Activated CD8-positive, alpha-beta memory T cell treated with anti-CD3 and anti-CD28 coated beads for 36 hours (primary cell): Measurements from ENCODE around the gene CAMTA1. TPM values are rescaled to one million over a fixed set of nuclear protein-coding genes. Genes with fewer than 3 reads are reported as not detected.
"Not testable (repeated sequence)": the region's sequence is repeated elsewhere in the genome, so short reads cannot be mapped to it uniquely, and the experiment has no call there.

ENCODE experiments used
- CTCF ChIA-PET: fragments of 350-600 bp; sonication (Branson Sonifier 250); formaldehyde crosslinking; loops from one replicate; lab custom pipeline; 2021; ENCODE audit warnings: antibody characterized with exemption; lab: Charles Lee
- POLR2A ChIA-PET: fragments of 350-600 bp; sonication (Branson Sonifier 250); formaldehyde crosslinking; loops from one replicate; lab custom pipeline; 2021; ENCODE audit warnings: antibody characterized with exemption; lab: Charles Lee
- total RNA-seq, 2 experiments: library from RNA; stranded (reverse); gene quantifications; one replicate each; pipeline ENCODE4 v1.2.3, GENCODE V29; 2021

CAMTA1 gene
- total RNA-seq, 2 experiments from 2014 or later = 66.5 to 72.5 TPM

DNA sequence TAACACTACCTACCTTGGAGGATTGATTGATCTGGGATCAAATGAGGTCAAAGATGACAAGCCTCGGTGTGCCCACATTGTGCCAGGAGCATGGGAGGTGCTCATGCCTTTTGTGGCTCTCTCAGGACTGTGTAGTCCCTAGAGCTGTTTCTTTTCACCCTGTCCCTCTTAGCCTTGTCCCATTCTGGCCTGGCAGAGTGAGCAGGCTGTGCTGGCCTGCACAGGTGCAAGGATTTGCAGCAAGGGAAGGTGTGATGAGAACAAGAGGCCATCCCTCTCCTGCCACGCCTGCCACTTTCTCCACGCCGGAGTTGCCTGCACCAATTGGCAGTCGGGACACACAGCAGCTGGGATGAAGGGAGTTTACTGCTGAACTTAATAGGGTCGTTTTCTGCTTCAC, 575.3 kb downstream of the CAMTA1 start:
- ChIA-PET POLR2A (no interaction called here), CTCF (no interaction called here)

DNA sequence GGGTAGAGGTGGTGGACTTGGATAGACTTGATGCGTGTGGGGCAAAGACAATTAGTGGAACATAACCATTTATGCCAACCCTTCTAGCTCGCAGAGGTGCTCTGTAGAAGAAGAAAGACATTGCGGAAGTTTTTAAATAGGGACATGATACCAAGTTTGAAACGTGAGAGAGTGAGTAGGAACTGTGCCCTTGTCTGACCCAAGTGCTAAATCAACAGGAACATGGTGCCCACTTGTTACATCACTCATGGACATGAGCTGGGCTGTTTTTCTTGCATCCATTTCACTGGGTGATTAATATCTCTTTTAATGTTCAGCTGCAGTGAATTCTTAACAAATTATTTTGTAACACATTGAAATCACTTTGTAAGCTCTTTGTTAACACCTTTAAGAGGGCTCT, 577.7 kb downstream of the CAMTA1 start:
- POLR2A ChIA-PET = no interaction called here
- CTCF ChIA-PET = no interaction called here

DNA sequence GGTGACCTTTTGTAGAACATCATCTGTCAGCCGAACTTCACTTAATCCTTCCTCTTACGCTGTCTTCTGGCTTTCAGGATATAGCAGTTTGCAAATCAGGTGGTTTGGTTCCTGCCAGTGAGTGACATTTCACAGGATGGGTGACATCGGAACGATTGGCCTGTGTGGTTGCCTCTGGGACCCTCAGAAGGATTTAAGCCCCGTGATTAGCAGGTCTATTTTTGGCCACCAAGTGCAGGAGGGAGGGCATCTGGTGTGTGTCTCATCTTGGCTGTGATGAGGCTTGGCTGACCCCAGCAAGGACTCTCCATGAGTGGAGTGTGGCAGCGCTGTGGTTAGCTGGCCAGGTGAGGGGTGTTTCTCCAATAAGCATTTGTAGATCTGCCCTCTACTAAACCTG, 578.2 kb downstream of the CAMTA1 start:
- CTCF ChIA-PET = no interaction called here
- POLR2A ChIA-PET = no interaction called here

DNA sequence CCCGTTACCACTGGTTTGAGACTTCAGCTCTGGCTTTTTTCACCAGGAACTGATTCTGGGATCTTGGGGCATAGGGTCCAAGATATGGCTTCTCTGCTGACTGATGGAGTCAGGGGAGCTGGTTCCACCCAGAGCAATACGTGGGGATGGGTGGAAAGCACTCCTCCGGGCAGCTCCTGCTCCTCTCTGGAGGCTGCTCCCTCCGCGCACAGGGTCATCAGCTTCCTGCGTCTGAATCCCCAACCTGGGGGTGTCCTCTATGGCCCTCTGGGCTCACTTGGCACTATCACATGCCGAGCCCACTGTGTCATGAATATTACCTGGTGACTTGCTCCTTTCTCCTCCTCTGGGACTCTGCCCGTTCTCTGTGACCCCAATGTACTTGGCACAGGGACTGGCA, 580.5 kb downstream of the CAMTA1 start:
- CTCF ChIA-PET = no interaction called here

DNA sequence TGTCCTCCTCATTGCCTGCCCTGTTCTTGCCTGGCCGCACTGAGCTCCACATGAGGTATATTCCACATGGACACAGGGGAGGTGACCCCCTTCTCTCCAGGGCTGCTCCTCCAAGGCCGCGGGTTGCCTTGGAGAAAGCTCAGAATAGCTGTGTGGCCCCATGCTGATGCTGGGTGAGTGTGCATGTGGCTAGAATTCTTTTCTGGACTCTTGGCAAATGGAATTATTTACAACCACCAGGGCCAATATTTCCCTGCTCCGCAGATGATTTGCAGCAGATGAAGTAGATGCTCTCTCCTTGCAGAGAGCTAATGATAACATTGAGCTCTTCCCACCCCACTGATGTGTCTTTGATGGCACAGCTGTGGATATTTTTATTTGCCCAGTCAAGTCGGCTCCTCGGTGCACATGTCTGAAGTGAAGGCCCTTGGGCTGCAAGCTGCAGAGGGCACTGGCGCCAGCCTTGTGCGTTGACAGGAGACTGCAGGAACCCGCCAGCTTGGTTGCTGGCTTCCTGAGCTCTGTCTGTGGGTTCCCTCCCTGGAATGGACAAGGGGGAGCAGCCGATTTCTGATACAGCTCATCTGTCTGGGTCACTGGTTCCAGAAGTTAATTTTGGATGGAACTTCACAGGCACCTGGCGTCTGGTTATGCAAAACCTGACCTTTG, 581.2 kb downstream of the CAMTA1 start:
- ChIA-PET POLR2A (no interaction called here), CTCF (no interaction called here)

More for the DNA sequence above, 580.5 kb downstream of the CAMTA1 start:
- POLR2A ChIA-PET = no interaction called here

DNA sequence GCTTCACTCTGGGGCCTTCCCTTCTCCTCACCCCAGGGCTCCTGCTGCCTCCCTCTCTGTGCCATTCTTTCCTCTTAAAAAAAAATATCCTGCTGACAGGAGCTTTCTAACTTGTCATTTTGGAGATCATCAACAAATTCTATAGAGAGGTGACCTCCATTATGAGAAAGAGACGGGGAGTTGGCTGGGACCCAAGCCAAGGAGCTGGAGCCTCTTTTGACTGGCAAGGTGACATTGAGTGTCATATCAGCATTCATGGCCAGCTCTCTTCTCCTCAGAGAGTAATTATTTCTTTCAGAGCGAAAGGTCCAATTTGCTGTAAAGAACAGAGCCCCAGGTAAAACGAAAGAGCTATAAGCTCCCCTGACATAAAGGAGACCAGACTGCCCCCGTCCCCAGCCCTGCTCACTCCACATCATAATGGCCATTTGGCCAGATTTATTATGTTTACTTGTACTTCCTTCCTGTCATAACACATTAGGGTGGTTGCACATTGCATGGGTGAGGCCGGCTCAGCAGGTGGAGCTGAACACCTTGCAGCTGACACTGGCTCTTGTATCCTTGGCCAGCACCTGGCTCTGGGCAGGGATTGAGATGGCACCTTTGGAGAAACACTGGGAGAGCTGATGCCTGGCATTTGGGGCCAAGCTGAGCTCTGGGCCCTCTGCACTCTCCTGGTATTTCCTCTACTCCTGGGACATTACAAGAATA, 581.9 kb downstream of the CAMTA1 start:
- POLR2A ChIA-PET = no interaction called here
- CTCF ChIA-PET = no interaction called here

DNA sequence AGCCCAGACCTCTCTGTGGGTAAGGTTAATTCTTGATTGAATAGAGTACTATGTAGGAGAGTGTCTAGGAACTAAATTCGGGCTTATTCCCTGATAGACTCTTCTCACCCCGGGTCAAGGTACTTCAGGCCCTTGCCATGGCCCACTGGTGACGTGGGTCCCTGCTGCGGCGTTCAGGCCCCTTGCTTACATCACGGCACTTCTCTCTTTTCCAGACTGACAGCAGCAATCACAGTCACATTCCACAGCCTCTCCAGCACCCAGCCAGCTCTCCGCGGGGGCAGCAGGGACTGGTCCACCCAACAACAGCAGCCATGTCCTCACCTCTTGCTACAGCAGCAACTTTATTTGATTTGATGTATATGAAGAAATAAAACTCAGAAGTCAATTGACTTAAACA, 584.6 kb downstream of the CAMTA1 start:
- ChIA-PET POLR2A (interaction anchor here (0.6 kb wide), 1 partner anchor 398 kb away, joined by 4 read pairs; no protein-coding TSS in a partner anchor), CTCF (no interaction called here)

DNA sequence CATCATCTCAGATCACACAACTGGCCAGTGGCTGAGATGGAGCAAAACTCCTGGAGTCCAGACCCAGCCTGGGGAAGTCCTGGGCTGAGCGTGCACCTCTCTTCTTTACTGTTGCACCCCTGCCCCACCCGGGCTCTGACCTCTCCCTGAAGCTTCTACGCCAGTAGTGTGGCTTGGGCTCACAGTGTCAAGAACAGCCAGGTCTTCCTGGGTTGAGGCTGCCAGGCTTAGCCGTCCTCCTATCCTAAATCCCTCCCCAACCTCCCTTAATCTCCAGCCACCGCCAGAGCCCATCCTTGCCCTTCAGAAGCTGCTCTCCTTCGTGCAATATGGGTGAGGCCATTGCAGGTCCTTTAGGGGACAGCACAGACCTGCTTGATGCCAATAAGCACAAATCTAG, 586.7 kb downstream of the CAMTA1 start:
- POLR2A ChIA-PET = no interaction called here
- CTCF ChIA-PET = no interaction called here

DNA sequence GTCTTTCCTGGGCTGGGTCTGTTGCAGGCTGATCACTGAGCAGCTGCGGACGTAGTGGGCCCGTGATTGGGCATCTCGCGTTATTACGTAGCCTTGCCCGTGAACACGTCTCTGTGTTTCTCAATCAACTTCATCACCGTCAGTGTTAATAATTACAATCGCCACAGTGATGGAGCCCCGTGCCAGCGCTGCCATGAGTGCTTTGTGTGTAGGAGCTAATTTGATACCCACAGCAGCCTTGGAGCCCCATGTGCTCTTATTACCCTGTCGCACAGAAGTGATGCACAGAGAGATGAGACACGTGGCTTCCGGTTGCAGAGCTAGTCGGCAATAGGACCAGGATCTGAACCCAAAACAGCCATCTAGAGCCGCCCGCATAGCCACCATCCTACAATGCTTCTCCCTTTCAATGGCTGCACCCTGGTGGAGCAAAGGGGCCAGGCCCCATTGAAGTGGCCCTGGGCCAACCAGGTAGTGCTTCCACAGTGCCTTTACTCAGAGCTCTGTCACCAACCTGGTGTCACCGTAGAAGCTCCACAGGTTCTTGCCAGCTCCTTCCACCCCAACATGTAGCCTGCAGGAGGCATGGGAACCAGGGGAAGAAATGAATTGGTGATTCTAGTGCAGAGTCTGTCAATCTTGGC, 587.3 kb downstream of the CAMTA1 start:
- ChIA-PET POLR2A (no interaction called here), CTCF (no interaction called here)

DNA sequence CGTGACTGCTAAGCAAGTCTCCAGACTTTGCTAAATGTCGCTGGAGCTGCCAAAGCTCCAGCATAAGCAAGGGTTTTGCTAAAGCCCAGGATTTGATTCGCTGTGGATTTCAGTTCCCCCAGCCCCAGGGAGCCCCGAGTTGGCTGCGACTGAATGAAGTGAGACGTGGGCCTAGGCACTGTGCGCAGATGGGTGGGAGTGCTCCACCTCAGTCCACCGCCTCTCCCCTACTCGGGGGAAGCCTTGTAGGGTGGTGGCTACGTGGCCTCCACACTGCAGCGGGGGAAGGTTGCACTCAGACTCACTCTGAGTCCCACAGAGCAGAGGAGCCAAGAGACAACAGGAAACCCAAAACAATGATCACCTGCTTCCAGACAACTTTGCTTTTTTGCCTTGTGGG, 588.0 kb downstream of the CAMTA1 start:
- CTCF ChIA-PET = no interaction called here
- POLR2A ChIA-PET = no interaction called here

DNA sequence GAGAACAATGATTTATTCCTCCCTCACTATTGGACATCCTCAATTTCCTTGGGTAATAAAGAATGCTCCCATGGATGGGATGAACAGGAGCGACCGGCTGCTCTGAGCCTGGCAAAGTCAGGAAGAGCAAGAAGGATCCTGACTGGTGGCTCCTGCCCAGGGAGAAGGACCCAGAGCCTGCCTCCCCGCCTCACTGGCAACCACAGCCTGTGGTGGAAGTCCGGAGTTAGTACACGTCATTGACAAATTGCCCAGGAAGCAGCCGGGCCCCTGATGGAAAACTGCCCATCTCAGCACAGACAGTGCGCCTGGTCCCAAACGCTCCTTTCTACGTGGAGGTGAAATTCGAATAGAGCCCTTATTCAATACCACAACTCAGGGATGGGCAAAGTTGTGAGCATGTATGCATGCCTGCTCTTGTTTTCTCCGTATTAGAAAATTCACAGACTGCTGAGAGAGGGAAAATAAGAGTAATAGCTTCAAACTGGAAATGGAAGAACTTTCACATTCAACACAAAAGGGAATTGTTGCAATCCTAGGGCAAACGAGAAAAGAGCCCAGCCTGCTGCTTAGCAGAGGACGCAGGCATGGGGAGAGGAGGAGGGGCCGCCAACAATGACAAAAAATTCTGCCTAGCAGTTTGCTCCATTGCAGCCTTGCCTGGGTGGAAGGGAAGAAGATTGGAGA, 588.8 kb downstream of the CAMTA1 start:
- CTCF ChIA-PET = no interaction called here
- POLR2A ChIA-PET = no interaction called here

DNA sequence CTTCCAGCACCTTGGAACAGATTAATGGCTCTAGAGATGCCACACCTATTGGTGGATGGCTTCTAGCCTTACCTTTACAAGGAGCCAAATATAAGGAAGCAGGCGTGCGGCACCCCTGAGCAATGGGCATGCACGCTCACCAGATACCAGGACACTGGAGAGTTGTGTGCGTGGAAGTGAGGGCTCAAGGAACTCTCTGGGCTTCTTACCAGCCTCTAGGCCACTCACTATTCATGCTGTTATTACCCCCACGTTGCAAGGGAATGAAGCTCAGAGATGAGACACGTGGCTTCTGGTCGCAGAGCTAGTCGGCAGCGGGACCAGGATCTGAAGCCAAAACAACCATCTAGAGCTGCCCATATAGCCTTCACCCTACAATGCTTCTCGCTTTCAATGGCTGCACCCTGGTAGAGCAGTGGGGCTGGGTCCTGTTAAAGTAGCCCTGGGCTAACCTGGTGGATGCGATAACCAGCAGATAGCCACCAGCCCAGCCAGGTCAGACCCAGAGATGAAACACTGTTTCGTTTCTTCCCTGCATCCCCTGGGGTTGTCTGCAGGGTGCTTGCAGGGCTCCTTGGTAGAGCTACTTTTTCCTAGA, 589.4 kb downstream of the CAMTA1 start:
- POLR2A ChIA-PET = no interaction called here
- CTCF ChIA-PET = no interaction called here

DNA sequence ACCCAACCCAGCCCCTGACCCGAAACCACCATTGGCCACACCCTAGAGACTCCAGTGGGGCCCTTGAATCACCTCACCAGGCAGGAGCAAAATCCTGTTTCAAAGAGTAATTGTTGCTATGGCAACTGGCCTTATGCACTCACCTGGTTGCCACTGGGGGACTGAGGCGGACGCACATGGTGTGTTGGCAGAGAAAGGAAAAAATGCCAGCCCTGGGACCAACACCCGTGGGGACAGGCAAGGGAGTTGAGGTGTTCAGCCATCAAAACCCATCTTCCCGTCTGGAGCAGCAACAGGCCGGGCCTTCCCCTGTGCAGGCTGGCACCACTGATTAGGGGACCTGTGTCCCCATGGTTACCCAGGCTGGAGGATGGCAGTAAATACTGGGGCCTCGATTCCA, 590.1 kb downstream of the CAMTA1 start:
- ChIA-PET CTCF (no interaction called here), POLR2A (no interaction called here)

DNA sequence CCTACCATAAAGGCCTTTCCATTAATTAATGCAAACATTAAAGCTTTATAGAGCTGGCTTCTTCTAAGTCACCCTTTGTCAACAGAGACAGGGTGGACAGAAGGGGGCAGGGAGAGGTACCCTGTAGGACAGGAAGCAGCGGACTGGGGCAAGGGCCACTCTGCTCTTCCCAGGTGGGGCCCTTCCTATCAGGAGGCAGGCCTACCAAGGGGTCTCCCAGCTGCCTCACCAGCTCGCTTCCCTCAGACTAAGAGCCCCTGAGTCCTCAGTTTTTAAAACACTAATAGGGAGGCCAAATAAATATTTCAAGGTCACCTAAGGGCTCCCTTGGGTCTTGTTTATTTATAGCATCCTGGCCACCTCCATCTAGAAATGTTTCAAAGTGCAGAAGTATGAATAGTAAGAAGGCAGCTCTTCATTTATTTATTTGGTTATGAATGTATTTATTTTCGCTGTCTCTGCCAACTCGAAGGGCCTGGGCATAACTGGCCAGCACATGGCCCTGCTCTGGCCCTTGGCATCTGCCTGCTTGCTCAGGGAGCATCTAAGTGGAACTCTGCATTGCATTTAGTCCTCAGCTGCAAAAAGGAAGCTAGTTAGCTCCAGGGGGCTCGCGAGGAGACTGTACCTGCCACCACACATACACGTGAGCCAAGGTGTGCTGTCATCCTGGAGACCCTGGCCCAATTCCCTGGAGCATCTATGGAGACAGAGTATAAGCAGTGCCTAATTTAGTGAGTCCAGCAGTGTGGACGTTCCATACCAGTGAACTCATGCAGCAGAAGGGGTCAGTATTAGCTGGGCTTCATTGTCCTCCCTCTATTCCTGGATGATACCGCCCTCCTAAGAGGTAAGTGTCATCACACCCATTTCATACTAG, 590.8 kb downstream of the CAMTA1 start:
- ChIA-PET CTCF (no interaction called here), POLR2A (no interaction called here)

DNA sequence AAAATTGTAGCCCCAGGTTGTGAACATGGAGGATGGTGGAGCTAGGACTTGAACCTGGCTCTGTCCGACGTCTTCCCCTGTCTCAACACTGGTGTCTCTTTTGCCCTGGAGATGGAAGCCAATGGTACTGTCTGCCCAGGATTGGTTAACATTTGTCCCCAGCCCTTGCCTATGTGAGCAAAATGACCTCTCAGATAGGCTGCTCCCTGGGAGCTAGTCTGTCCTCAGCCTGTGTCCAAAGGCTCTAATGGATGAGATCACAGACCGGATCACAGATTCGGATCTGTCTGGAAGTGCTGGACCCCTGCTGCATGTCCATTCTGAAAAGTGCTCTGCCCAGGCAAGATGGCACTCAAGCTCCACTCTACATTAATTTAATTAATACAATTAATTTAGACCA, 591.4 kb downstream of the CAMTA1 start:
- CTCF ChIA-PET = no interaction called here
- POLR2A ChIA-PET = no interaction called here

DNA sequence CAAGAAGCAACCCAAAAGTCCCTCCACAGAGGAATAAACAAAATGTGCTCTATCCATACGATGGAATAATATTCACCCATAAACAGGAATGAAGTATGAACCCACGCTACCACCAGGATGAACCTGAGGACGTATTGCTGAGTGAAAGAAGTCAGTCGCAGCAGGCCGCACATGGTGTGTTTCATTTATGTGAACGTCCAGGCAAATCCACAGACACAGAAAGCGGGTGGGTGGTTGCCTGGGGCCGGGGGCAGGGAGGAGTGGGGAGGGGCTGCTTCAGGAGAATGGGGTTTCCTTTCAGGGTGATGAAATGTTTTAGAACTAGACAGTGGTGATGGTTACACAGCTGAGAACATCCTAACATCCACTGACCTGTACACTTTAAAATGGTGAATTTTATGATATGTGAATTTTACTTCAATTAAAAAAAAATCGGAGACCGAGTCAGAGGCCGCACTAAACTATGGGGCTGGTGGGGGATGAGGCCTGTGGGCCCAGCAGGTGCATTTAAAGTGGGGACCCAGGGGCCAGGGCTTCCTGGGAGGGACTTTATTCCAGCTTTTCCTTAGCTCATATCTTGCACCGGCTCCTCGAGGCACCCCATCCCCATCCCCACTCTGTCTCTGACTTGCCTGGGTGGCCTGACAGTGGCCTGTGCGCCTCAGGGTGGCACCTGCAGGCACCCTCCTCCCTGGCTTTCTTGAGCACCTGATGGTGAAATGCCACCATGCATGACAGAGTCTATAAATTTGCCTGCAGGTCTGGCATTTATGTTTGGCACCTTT, 593.3 kb downstream of the CAMTA1 start:
- CTCF ChIA-PET = no interaction called here
- POLR2A ChIA-PET = no interaction called here

DNA sequence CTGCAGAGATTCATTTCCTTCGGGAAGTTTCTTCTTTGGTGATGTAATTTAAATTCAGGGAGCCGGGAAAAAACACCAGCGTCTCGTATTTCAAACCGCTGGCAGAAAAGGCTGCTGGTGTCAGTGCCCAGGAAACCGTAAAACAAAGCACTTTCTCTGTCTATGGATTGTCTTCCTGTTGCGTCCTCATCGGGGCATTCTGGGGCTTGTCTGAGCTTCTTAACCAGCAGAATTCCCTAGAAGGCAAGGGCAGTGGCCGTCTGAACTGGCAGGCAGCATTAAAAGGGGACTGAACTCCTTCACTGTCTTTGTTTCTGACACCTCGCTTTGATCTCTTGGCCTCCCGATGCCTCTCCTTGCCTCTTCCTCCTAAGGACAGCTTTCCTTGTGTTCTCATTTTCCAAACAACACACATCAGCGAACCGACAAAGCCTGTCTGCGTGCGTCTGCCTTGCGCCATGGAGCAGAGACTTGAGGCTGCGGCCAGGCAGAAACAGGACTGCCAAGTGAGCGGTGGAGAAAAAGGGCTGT, 594.3 kb downstream of the CAMTA1 start:
- ChIA-PET POLR2A (no interaction called here), CTCF (no interaction called here)

DNA sequence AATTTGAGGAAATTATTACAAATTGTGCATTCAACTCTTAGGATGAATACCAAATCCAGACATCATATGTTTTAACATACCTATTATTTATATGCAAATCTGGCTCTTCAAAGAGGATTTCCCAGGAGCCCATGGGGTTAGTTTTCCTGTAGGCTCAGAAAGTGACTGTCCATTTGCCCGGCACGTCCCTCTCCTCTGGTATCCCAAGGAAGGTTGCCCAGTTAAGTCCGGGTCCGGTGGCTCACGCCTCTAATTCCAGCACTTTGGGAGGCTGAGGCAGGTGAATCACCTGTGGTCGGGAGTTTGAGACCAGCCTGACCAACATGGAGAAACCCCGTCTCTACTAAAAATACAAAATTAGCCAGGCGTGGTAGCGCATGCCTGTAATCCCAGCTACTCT, 594.8 kb downstream of the CAMTA1 start:
- POLR2A ChIA-PET, CTCF ChIA-PET: not testable (repeated sequence)
